Activated CD8-positive, alpha-beta T cell treated with anti-CD3 and anti-CD28 coated beads for 36 hours (primary cell): ENCODE measurements around the gene PAQR7. TPM values are rescaled to one million over a fixed set of nuclear protein-coding genes. Genes with fewer than 3 reads are reported as not detected.

ENCODE experiments used
- ATAC-seq: fragments of 200-7000 bp; cut with Tn5 transposase; one replicate; pipeline ENCODE4 v1.10.0; 2021; ENCODE audit warnings: mild to moderate bottlenecking, moderate library complexity
- CTCF ChIA-PET: fragments of 350-600 bp; sonication (Branson Sonifier 250); formaldehyde crosslinking; loops from one replicate; lab custom pipeline; 2021; ENCODE audit warnings: antibody characterized with exemption; lab: Charles Lee
- POLR2A ChIA-PET: fragments of 350-600 bp; sonication (Branson Sonifier 250); formaldehyde crosslinking; loops from one replicate; lab custom pipeline; 2021; ENCODE audit warnings: antibody characterized with exemption; lab: Charles Lee
- DNase-seq: peaks from one replicate; pipeline ENCODE4 v3.0.0-alpha.2; 2020
- H3K27ac Mint-ChIP-seq: one replicate; pipeline ENCODE4 v1.8.0; 2021; ENCODE audit warnings: mild to moderate bottlenecking, mixed read lengths
- H3K27me3 Mint-ChIP-seq: one replicate; pipeline ENCODE4 v1.8.0; 2021; ENCODE audit warnings: mixed read lengths
- H3K36me3 Mint-ChIP-seq: one replicate; pipeline ENCODE4 v1.8.0; 2021; ENCODE audit warnings: low read depth, mixed read lengths
- H3K4me1 Mint-ChIP-seq: one replicate; pipeline ENCODE4 v1.8.0; 2021; ENCODE audit warnings: low read depth, mixed read lengths
- H3K4me3 Mint-ChIP-seq: one replicate; pipeline ENCODE4 v1.8.0; 2021; ENCODE audit warnings: mild to moderate bottlenecking, moderate library complexity, mixed read lengths
- H3K9me3 Mint-ChIP-seq: one replicate; pipeline ENCODE4 v1.8.0; 2021; ENCODE audit warnings: mixed read lengths
- CTCF ChIP-seq: fragments of 200-600 bp; IDR thresholded peaks from one replicate; pipeline ENCODE4 v1.8.0; 2022; ENCODE audit warnings: antibody characterized with exemption, mild to moderate bottlenecking
- intact Hi-C: fragments of 100-400 bp; cut with micrococcal nuclease; formaldehyde crosslinking; loops from one replicate; pipeline ENCODE4 v1.10.0; 2022
- total RNA-seq, 2 experiments: library from RNA; stranded (reverse); gene quantifications; one replicate each; pipeline ENCODE4 v1.2.3, GENCODE V29; 2021

The PAQR7 gene
- total RNA-seq, 2 experiments from 2014 or later = 6.8 to 8.0 TPM

- ATAC-seq (no peak), DNase-seq (no peak)
- CTCF ChIA-PET = interaction anchor here (0.8 kb wide), 1 partner anchor 35 kb away, joined by 3 read pairs; no protein-coding TSS in a partner anchor
- H3K4me3 Mint-ChIP-seq = no peak overlapping the region
- H3K27me3 Mint-ChIP-seq = no peaks in the 10 kb centered on the region
- no peaks in the 10 kb centered on the region for H3K9me3 Mint-ChIP-seq
- TF ChIP-seq CTCF = no peak
- no peak overlapping the region for H3K27ac Mint-ChIP-seq
- intact Hi-C loops = no loop called here
- POLR2A ChIA-PET = no interaction called here
- H3K36me3 Mint-ChIP-seq = no peaks in the 10 kb centered on the region
- peaks cover 2% of the 10 kb centered on the region for H3K4me1 Mint-ChIP-seq
Measured at GRCh38 chr1:25869909-25870606, 5.5 kb downstream of the PAQR7 start.

DNA sequence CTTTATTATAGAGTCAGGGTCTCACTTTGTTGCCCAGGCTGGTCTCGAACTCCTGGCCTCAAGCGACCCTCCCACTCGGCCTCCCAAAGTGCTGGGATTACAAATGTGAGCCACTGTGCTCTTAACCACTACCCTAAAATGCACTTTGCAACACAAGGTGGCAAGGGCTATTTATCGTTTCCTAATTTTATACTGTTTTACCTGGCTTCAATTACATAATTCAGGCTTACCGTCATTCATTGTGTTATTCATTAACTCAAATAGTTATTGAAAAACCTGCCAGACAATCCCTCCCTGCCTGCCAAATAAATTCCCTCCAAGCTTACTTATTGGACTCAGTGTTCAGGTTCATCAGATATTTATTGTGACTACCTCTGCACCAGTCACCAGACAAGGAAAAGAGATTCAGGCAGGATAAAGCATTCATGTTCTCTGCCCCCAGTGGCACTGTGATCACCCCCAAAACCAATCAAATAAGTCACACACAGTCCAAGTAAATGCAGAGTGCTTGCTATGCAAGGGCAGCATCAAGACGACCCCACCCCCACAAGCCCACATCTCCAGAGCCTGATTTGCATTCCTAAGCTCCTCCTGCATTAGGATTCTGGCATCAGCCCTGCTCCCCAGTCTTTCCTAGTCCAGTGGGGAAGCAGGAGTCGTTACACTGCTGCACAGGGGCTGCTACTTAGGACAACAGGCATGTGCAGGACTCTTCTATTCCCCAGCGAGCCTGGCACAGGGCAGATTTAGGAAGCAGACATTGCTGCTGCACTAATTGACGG, 8.1 kb downstream of the PAQR7 start:
- ATAC-seq (no peak), DNase-seq (no peak)
- Mint-ChIP-seq H3K4me1 (no peaks in the 10 kb centered on the region), H3K36me3 (peaks cover 5% of the 10 kb centered on the region), H3K27me3 (no peaks in the 10 kb centered on the region), H3K4me3 (no peak overlapping the region), H3K9me3 (no peaks in the 10 kb centered on the region), H3K27ac (no peak overlapping the region)
- ChIA-PET CTCF (no interaction called here), POLR2A (interaction anchor here (0.7 kb wide), 1 partner anchor 47 kb away, joined by 3 read pairs; the partner anchor contains the start of gene MTFR1L)
- no peak for TF ChIP-seq CTCF
- intact Hi-C loops = no loop called here

DNA sequence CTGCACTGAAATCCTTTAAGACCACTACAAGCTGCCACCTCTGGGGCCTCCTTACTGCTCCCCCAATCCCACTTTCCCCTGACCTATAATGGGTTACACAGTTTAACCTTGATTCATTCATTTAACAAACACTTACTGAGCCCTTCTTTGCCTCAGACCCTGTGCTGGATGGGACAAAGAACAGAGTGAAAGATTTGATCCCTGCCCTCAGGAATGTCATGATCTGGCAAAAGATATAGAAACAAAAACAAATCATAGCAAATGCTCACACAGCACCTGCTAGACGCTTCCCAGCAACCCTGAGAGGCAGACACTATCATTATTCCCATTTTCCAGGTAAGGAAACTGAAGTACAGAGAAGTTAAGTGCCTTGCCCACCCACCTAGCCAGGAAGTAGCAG, 9.2 kb downstream of the PAQR7 start:
- no peaks in the 10 kb centered on the region for H3K9me3 Mint-ChIP-seq
- CTCF ChIA-PET = no interaction called here
- POLR2A ChIA-PET = no interaction called here
- ATAC-seq (no peak), DNase-seq (no peak)
- H3K4me1 Mint-ChIP-seq = peaks cover 3% of the 10 kb centered on the region
- no peaks in the 10 kb centered on the region for H3K27me3 Mint-ChIP-seq
- TF ChIP-seq CTCF = no peak
- intact Hi-C loops = no loop called here
- no peak overlapping the region for H3K4me3 Mint-ChIP-seq
- no peak overlapping the region for H3K27ac Mint-ChIP-seq
- peaks cover 10% of the 10 kb centered on the region for H3K36me3 Mint-ChIP-seq

- Mint-ChIP-seq H3K27ac (no peak overlapping the region), H3K27me3 (no peaks in the 10 kb centered on the region), H3K4me3 (no peak overlapping the region), H3K9me3 (no peaks in the 10 kb centered on the region), H3K36me3 (peaks cover 10% of the 10 kb centered on the region), H3K4me1 (peaks cover 11% of the 10 kb centered on the region)
- POLR2A ChIA-PET = interaction anchor here (1.3 kb wide), 1 partner anchor 32 kb away, joined by 4 read pairs; no protein-coding TSS in a partner anchor
- ATAC-seq (no peak), DNase-seq (no peak)
- intact Hi-C loops = no loop called here
- TF ChIP-seq CTCF = no peak
- CTCF ChIA-PET = interaction anchor here (1.2 kb wide), 1 partner anchor 31 kb away, joined by 3 read pairs; no protein-coding TSS in a partner anchor
Measured at GRCh38 chr1:25864434-25864833, 11.1 kb downstream of the PAQR7 start.
